Pancreas (tissue), 10 donors: ENCODE measurements around the gene STK10. TPM values are rescaled to one million over a fixed set of nuclear protein-coding genes. Genes with fewer than 3 reads are reported as not detected.
"Not testable (repeated sequence)": the region's sequence is repeated elsewhere in the genome, so short reads cannot be mapped to it uniquely, and the experiment has no call there.

ENCODE experiments used
- ATAC-seq, 4 donors: fragments of 200-7000 bp; cut with Tn5 transposase; one replicate each; pipeline versions ENCODE4 v1.8.0 to v1.9.1; 2020; ENCODE audit warnings: mild to moderate bottlenecking in 4 of 4, moderate library complexity in 4 of 4
- DNase-seq, 6 donors: peaks; one replicate each; pipeline ENCODE4 v3.0.0-alpha.2; 2020
- FAIRE-seq: peaks from 2 replicates; lab custom pipeline; 2012; peaks lifted over from hg19 to GRCh38; lab: Jason Lieb, UNC
- H3K27ac ChIP-seq, 4 donors: fragments of 200-600 bp; sonication (generic); 1 replicate in 3 of 4; 2 replicates in 1 of 4; pipeline versions ENCODE4 v1.5.0 to v1.8.0; 2020
- H3K27me3 ChIP-seq, 4 donors: fragments of 200-600 bp; one replicate each; pipeline ENCODE4 v1.8.0; 2021
- H3K36me3 ChIP-seq, 3 donors: fragments of 200-600 bp; sonication (generic) in 1 of 3; one replicate each; pipeline versions ENCODE4 v1.5.0 to v1.8.0; 2020 to 2021
- H3K4me1 ChIP-seq, 3 donors: fragments of 200-600 bp; one replicate each; pipeline ENCODE4 v1.8.0; 2021
- H3K4me3 ChIP-seq, 4 donors: fragments of 200-600 bp; sonication (generic) in 2 of 4; one replicate each; pipeline versions ENCODE4 v1.5.0 to v1.8.0; 2020 to 2021
- H3K9me3 ChIP-seq, 4 donors: fragments of 200-600 bp; one replicate each; pipeline ENCODE4 v1.8.0; 2021
- WGBS, 2 donors: extraction: QIAGEN DNeasy Blood & Tissue Kit; methylation state at CpG; one replicate each; pipeline ENCODE4 v1.1.7; 2013; 5-methylcytosine and 5-hydroxymethylcytosine counted together
- intact Hi-C, 3 donors: fragments of 100-400 bp; cut with DNase I; formaldehyde crosslinking; loops; one replicate each; pipeline versions ENCODE4 v1.11.1 to v1.14.2; 2022
- polyA plus RNA-seq, 2 donors: library from polyadenylated mRNA; stranded (reverse); fragments of 200-250 nt; gene quantifications; one replicate each; pipeline ENCODE4 v1.2.3, GENCODE V29; 2013
- total RNA-seq, 6 donors: library from RNA; stranded (reverse); fragmentation: NEBNext Ultra II Directional in 4 of 6; extraction: Animal tissue kit (Norgen Biotek cat#: 25700) in 4 of 6; gene quantifications; one replicate each; pipeline versions ENCODE4 v1.2.1 to v1.2.4, GENCODE V29; 2021 to 2023
- TF ChIP-seq, protein P1 (sequence below), 4 donors: fragments of 200-600 bp; sonication (generic) in 3 of 4; IDR thresholded peaks; one replicate each; pipeline versions ENCODE4 v1.5.0 to v1.8.0; 2021; ENCODE audit warnings: antibody characterized with exemption in 4 of 4
- donor health status: healthy with polysubstance abuse.
- donor health status: DM: no; HTN: no; CAD: no; lungs with moderate emphysema.
- donor health status: DM: no; HTN: no; CAD: no.
- donor health status: control.
- donor health status: control.
- donor health status: Bipolar disorder and iron deficiency.
- donor health status: DM: yes; HTN: yes; CAD: no.
- donor health status: DM: no; HTN: no; CAD: no.
- donor health status: DM: no; HTN: no; CAD: no.
- donor health status: DM: yes; HTN: yes; CAD: no.

STK10 gene
- total and polyA plus RNA-seq, 8 donors = 4.1 to 16.3 (median 7.3) TPM

DNA sequence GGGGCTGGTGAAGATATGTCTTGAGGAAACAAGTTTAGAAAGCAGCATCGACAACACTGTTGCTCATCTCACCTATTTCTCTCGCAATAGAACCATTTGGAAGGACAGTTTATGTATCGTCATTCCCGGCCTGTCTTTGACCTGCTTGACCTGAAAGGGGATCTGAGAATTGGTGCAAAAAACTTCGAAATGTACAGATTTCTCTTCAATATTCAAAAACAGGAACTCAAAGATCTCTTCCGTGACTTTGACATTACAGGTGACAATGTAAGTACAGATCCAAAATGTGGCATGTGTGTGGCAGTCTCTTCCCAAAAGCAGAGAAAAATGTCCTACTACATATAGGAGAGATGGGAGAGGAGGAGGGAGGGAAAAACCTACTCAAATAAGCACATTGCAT lies 12.5 kb upstream of the STK10 start:
- 85 to 92% methylated on average over 6 of the region's 6 CpGs for WGBS, 2 donors
- Histone ChIP-seq H3K36me3 (no peaks in the 10 kb centered on the region), H3K4me1 (no peaks in the 10 kb centered on the region), H3K27ac (no peak overlapping the region), H3K4me3 (no peak overlapping the region), H3K9me3 (no peaks in the 10 kb centered on the region), H3K27me3 (no peaks in the 10 kb centered on the region)
- ATAC-seq (no peak), DNase-seq (no peak), FAIRE-seq (no peak)
- TF ChIP-seq, protein P1, sequence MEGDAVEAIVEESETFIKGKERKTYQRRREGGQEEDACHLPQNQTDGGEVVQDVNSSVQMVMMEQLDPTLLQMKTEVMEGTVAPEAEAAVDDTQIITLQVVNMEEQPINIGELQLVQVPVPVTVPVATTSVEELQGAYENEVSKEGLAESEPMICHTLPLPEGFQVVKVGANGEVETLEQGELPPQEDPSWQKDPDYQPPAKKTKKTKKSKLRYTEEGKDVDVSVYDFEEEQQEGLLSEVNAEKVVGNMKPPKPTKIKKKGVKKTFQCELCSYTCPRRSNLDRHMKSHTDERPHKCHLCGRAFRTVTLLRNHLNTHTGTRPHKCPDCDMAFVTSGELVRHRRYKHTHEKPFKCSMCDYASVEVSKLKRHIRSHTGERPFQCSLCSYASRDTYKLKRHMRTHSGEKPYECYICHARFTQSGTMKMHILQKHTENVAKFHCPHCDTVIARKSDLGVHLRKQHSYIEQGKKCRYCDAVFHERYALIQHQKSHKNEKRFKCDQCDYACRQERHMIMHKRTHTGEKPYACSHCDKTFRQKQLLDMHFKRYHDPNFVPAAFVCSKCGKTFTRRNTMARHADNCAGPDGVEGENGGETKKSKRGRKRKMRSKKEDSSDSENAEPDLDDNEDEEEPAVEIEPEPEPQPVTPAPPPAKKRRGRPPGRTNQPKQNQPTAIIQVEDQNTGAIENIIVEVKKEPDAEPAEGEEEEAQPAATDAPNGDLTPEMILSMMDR (IDR thresholded peaks at IDR 0.05) = no peak
- intact Hi-C loops = no loop called here

DNA sequence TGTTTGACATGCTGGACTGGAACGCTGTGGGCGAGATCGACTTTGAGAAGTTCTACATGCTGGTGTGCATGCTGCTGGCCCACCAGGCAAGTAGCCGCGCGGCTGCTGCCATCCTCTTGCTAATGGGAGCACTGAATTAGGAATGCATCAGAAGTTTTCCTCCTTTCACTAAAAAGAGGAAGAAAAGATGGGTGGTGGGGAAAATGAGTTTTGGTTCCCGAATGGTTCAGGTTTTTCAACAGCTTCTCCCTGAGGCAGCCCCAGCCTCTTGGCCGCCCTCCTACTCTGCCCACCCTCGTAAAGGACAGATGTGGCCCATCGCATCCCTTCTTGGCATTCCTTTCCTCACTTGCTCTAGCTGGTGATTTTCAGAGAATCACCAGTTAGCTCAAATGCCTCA lies 11.4 kb upstream of the STK10 start:
- DNase-seq (no peak), FAIRE-seq (no peak), ATAC-seq (no peak)
- H3K4me1 ChIP-seq = no peaks in the 10 kb centered on the region
- intact Hi-C loops = no loop called here
- no peak overlapping the region for H3K27ac ChIP-seq
- no peaks in the 10 kb centered on the region for H3K36me3 ChIP-seq
- H3K27me3 ChIP-seq = no peaks in the 10 kb centered on the region
- no peaks in the 10 kb centered on the region for H3K9me3 ChIP-seq
- 77 to 81% methylated on average over 10 of the region's 10 CpGs for WGBS, 2 donors
- TF ChIP-seq, protein P1 (IDR thresholded peaks at IDR 0.05) = no peak
- no peak overlapping the region for H3K4me3 ChIP-seq

DNA sequence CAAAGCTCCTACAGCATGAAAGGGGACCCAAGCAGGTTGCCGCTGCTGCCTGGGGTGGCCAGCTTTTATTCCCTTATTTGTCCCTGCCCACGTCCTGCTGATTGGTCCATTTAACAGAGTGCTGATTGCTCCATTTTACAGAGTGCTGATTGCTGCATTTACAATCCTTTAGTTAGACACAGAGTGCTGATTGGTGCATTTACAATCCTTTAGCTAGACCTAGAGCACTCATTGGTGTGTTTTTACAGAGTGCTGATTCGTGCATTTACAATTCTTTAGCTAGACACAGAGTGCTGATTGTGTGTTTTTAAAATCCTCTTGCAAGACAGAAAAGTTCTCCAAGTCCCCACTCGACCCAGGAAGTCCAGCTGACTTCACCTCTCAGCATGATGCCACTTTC lies 9.8 kb upstream of the STK10 start:
- 77 to 85% methylated on average over 4 of the region's 4 CpGs for WGBS, 2 donors
- DNase-seq, H3K9me3 ChIP-seq, ATAC-seq, H3K27me3 ChIP-seq, H3K4me3 ChIP-seq, H3K4me1 ChIP-seq, H3K27ac ChIP-seq, FAIRE-seq, intact Hi-C loops, H3K36me3 ChIP-seq: not testable (repeated sequence)

DNA sequence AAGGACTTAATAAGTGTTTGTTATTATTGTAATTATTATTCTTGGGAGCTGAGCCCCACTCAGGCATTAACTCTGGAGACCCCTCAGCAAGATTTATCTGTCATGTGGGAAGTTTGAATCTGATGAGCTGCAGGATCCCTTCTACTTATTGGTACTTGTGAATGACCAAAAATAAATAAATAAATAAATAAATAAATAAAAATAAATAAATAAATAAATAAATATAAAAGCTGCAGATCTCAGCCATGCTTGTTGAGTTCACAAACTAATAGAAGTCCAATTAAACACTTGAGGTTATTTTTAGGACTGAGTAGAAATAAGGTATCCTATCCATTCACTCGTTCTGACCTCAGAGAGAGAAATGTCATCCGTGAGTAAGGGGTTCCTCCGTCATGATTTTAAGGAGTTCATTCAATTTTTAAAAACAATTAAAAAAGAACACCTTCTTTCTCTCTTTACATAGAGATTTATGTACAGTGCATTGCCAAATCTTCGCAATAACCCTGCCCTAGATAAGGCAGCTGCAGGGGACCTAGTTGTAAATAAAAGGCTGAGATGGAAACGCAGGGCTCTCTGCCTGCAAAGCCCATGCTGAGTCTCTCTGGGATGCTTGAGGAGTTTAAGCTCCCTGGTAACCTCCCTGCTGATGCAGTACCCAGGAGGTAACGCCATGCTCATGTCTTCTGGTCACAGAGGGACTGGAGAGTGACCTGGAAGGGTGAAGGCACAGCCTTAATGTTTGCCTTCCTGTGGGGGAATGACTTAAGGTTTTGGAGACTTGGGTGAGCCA lies 7.2 kb upstream of the STK10 start:
- TF ChIP-seq, protein P1 (IDR thresholded peaks at IDR 0.05) = no peak
- Histone ChIP-seq H3K27me3 (no peaks in the 10 kb centered on the region), H3K4me1 (no peaks in the 10 kb centered on the region), H3K27ac (no peak overlapping the region), H3K4me3 (no peak overlapping the region), H3K9me3 (no peaks in the 10 kb centered on the region), H3K36me3 (no peaks in the 10 kb centered on the region)
- no peak for FAIRE-seq
- 57 to 62% methylated on average over 6 of the region's 6 CpGs for WGBS, 2 donors
- intact Hi-C loops = no loop called here
- no peak for ATAC-seq
- DNase-seq = no peak

DNA sequence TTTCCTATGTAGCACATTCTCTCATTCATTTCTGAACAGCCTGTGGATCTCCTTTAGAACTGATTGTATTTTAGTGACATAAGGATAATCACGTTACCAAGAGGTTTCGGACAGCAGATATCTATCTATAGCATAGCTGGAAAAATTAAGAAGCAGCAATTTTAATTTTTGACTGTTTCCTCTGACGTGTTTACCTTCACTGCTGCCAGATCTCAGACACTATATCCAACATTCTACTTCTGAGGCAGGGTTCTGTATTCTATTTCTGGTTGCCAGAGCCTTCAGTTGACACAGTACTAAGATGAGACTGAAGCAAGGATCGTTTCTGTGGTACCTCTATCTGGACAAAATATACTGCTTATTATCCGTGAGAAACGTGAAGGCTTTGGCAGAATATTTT lies 5.8 kb upstream of the STK10 start, which contains the start of gene EFCAB9:
EFCAB9 (plus strand) TSS at position 301 of the 400 bp plus-strand sequence; CDS start at position 302, 1 bp downstream.
- intact Hi-C loops = no loop called here

More for the DNA sequence above, 5.8 kb upstream of the STK10 start, which contains the start of gene EFCAB9:
- 58 to 65% methylated on average over 6 of the region's 6 CpGs for WGBS, 2 donors
- no peak within 1 kb of the TSS for H3K4me3 ChIP-seq
- no peak within 1 kb of the TSS for H3K27ac ChIP-seq
- no peaks in the 10 kb centered on the region for H3K9me3 ChIP-seq
- no peak for FAIRE-seq
- H3K27me3 ChIP-seq = no peaks in the 10 kb centered on the region
- TF ChIP-seq, protein P1 (IDR thresholded peaks at IDR 0.05) = no peak
- ATAC-seq = no peak
- no peaks in the 10 kb centered on the region for H3K36me3 ChIP-seq
- no peaks in the 10 kb centered on the region for H3K4me1 ChIP-seq
- no peak for DNase-seq
